Mesendoderm (in vitro differentiated cells): ENCODE measurements around the gene LINGO4.

Source experiments
- DNase-seq: peaks from one replicate; pipeline ENCODE4 v3.0.0; 2013
- H2AK5ac ChIP-seq: 2 replicates; pipeline ENCODE4 v1.6.1; 2013; ENCODE audit warnings: low read length, inconsistent platforms
- H2BK120ac ChIP-seq: 2 replicates; pipeline ENCODE4 v1.6.1; 2013; ENCODE audit warnings: low read depth, mild to moderate bottlenecking, low read length, moderate library complexity, mixed read lengths
- H2BK15ac ChIP-seq: replicated peaks from 2 replicates; pipeline ENCODE4 v1.6.1; 2013; ENCODE audit warnings: low read depth, mild to moderate bottlenecking, moderate library complexity
- H2BK5ac ChIP-seq: 2 replicates; pipeline ENCODE4 v1.6.1; 2013; ENCODE audit warnings: low read length, inconsistent platforms
- H3K18ac ChIP-seq: 2 replicates; pipeline ENCODE4 v1.6.1; 2013; ENCODE audit warnings: mild to moderate bottlenecking, low read length, mixed read lengths
- H3K23ac ChIP-seq: one replicate; pipeline ENCODE4 v1.6.1; 2013; ENCODE audit warnings: low read length
- H3K27ac ChIP-seq: 2 replicates; pipeline ENCODE4 v1.5.1; 2013; ENCODE audit warnings: low read depth, mild to moderate bottlenecking, inconsistent platforms, low read length, moderate library complexity
- H3K27me3 ChIP-seq: 2 replicates; pipeline ENCODE4 v1.6.1; 2013; ENCODE audit warnings: low read length, control low read depth, mild to moderate bottlenecking, inconsistent platforms; ENCODE audit not compliant: insufficient read depth, poor library complexity
- H3K36me3 ChIP-seq: 2 replicates; pipeline ENCODE4 v1.6.1; 2013; ENCODE audit warnings: low read length, inconsistent platforms; ENCODE audit not compliant: control insufficient read depth, insufficient read depth
- H3K4ac ChIP-seq: one replicate; pipeline ENCODE4 v1.6.1; 2013; ENCODE audit warnings: low read depth, mild to moderate bottlenecking, low read length, moderate library complexity
- H3K4me1 ChIP-seq: 2 replicates; pipeline ENCODE4 v1.6.1; 2013; ENCODE audit warnings: low read depth, low read length, inconsistent platforms; ENCODE audit not compliant: control insufficient read depth
- H3K4me2 ChIP-seq: 2 replicates; pipeline ENCODE4 v1.6.1; 2013; ENCODE audit warnings: low read length
- H3K4me3 ChIP-seq: 2 replicates; pipeline ENCODE4 v1.5.1; 2013; ENCODE audit warnings: mild to moderate bottlenecking, low read length
- H3K56ac ChIP-seq: one replicate; pipeline ENCODE4 v1.6.1; 2013; ENCODE audit warnings: low read length
- H3K79me1 ChIP-seq: 2 replicates; pipeline ENCODE4 v1.6.1; 2013; ENCODE audit warnings: low read length, inconsistent platforms
- H3K79me2 ChIP-seq: 2 replicates; pipeline ENCODE4 v1.6.1; 2013; ENCODE audit warnings: mild to moderate bottlenecking, low read length; ENCODE audit not compliant: control insufficient read depth, insufficient read depth
- H3K9ac ChIP-seq: 2 replicates; pipeline ENCODE4 v1.6.1; 2013; ENCODE audit warnings: low read length, inconsistent platforms
- H4K5ac ChIP-seq: one replicate; pipeline ENCODE4 v1.6.1; 2013; ENCODE audit warnings: low read length
- H4K8ac ChIP-seq: one replicate; pipeline ENCODE4 v1.6.1; 2013; ENCODE audit warnings: low read depth, mild to moderate bottlenecking, control low read depth, low read length, moderate library complexity
- WGBS: extraction: QIAGEN DNeasy Blood & Tissue Kit; methylation state at CpG from one replicate; pipeline ENCODE4 v1.1.7; 2013; ENCODE audit warnings: low lambda C conversion rate, missing lambda C conversion rate; ENCODE audit not compliant: insufficient coverage; ENCODE audit errors: extremely low coverage; 5-methylcytosine and 5-hydroxymethylcytosine counted together

The LINGO4 gene

GRCh38 chr1:151838222-151839081, 33.2 kb upstream of the LINGO4 start:
- H2AK5ac ChIP-seq, result no peak overlapping the region
- H3K36me3 ChIP-seq, result no peaks in the 10 kb centered on the region
- no peaks in the 10 kb centered on the region for H3K4me1 ChIP-seq
- peak overlapping the region; percentile 83 for H3K9ac ChIP-seq
- WGBS, result no CpG with 5 or more reads among the region's 117 CpGs
- H3K4me3 ChIP-seq, result peak overlapping the region; percentile 29
- H2BK120ac ChIP-seq, result no peak overlapping the region
- H3K56ac ChIP-seq, result peak overlapping the region; percentile 85
- no peak overlapping the region for H2BK5ac ChIP-seq
- H3K79me2 ChIP-seq, result no peaks in the 10 kb centered on the region
- peak overlapping the region; percentile 83 for H3K23ac ChIP-seq
- H3K27me3 ChIP-seq, result no peaks in the 10 kb centered on the region
- H3K4ac ChIP-seq, result peak overlapping the region; percentile 75
- no peaks in the 10 kb centered on the region for H3K79me1 ChIP-seq
- H3K27ac ChIP-seq, result no peak overlapping the region
- peak; percentile 62 for DNase-seq
- peak overlapping the region; percentile 19 for H3K4me2 ChIP-seq
- no peak overlapping the region for H2BK15ac ChIP-seq
- no peak overlapping the region for H4K5ac ChIP-seq
- H4K8ac ChIP-seq, result peak overlapping the region; percentile 3
- H3K18ac ChIP-seq, result peak overlapping the region; percentile 75

GRCh38 chr1:151837884-151838221, 32.6 kb upstream of the LINGO4 start:
- H3K18ac ChIP-seq, result peak overlapping the region; percentile 75
- H3K4ac ChIP-seq, result peak overlapping the region; percentile 75
- H3K56ac ChIP-seq, result peak overlapping the region; percentile 85
- H3K79me1 ChIP-seq, result no peaks in the 10 kb centered on the region
- no peak overlapping the region for H2BK15ac ChIP-seq
- peak overlapping the region; percentile 19 for H3K4me2 ChIP-seq
- no peaks in the 10 kb centered on the region for H3K79me2 ChIP-seq
- H3K27me3 ChIP-seq, result no peaks in the 10 kb centered on the region
- no peaks in the 10 kb centered on the region for H3K36me3 ChIP-seq
- peak overlapping the region; percentile 33 for H3K23ac ChIP-seq
- no peak overlapping the region for H3K27ac ChIP-seq
- WGBS, result no CpG with 5 or more reads among the region's 26 CpGs
- H3K9ac ChIP-seq, result peak overlapping the region; percentile 83
- H3K4me3 ChIP-seq, result no peak overlapping the region
- peak overlapping the region; percentile 3 for H4K8ac ChIP-seq
- no peak overlapping the region for H2AK5ac ChIP-seq
- H3K4me1 ChIP-seq, result no peaks in the 10 kb centered on the region
- no peak overlapping the region for H2BK120ac ChIP-seq
- H4K5ac ChIP-seq, result no peak overlapping the region
- no peak overlapping the region for H2BK5ac ChIP-seq
- DNase-seq, result no peak

GRCh38 chr1:151837197-151837596, 32.0 kb upstream of the LINGO4 start:
- Histone ChIP-seq H2BK15ac (no peak overlapping the region), H2AK5ac (no peak overlapping the region), H3K56ac (no peak overlapping the region), H3K4ac (no peak overlapping the region), H3K79me1 (no peaks in the 10 kb centered on the region), H4K5ac (no peak overlapping the region), H3K23ac (no peak overlapping the region), H3K27ac (no peak overlapping the region), H3K27me3 (no peaks in the 10 kb centered on the region), H2BK120ac (no peak overlapping the region), H3K4me3 (no peak overlapping the region), H3K4me2 (no peak overlapping the region), H3K9ac (no peak overlapping the region), H3K36me3 (no peaks in the 10 kb centered on the region), H3K18ac (no peak overlapping the region), H2BK5ac (no peak overlapping the region), H4K8ac (no peak overlapping the region), H3K4me1 (no peaks in the 10 kb centered on the region), H3K79me2 (no peaks in the 10 kb centered on the region)
- no peak for DNase-seq
- no CpG with 5 or more reads among the region's 3 CpGs for WGBS

- H3K18ac ChIP-seq, result no peak overlapping the region
- DNase-seq, result no peak
- no peak overlapping the region for H4K5ac ChIP-seq
- no CpG with 5 or more reads among the region's 7 CpGs for WGBS
- no peak overlapping the region for H3K4me2 ChIP-seq
- H4K8ac ChIP-seq, result no peak overlapping the region
- no peak overlapping the region for H3K4ac ChIP-seq
- H3K36me3 ChIP-seq, result no peaks in the 10 kb centered on the region
- H3K4me3 ChIP-seq, result no peak overlapping the region
- H3K79me1 ChIP-seq, result no peaks in the 10 kb centered on the region
- no peaks in the 10 kb centered on the region for H3K27me3 ChIP-seq
- H3K56ac ChIP-seq, result no peak overlapping the region
- H2BK15ac ChIP-seq, result no peak overlapping the region
- H3K23ac ChIP-seq, result no peak overlapping the region
- no peak overlapping the region for H2AK5ac ChIP-seq
- no peak overlapping the region for H2BK5ac ChIP-seq
- H3K4me1 ChIP-seq, result peaks cover 3% of the 10 kb centered on the region
- no peak overlapping the region for H3K27ac ChIP-seq
- no peak overlapping the region for H2BK120ac ChIP-seq
- H3K9ac ChIP-seq, result no peak overlapping the region
- no peaks in the 10 kb centered on the region for H3K79me2 ChIP-seq
These were observed 30.4 kb upstream of the LINGO4 start for GRCh38 chr1:151835596-151835995.

DNA sequence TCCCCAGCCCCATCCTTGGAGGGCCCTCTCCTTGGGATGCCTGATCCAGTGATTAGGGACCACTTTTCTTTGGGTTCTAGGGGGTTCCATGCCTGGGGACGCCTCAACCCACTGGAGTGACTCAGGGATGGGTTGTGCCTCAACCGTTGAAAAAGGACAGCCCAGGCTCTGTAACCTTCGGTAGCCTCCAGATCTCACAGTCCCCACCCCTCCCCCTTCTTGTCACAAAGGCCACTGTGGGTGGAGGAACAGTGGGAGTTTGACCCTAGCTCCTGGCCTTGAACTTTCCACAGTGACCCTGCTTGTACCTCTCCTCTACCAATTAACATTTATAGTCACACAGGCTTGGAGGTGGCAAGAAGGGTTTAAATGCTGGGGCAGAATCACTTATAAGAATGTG, 29.0 kb upstream of the LINGO4 start:
- H3K56ac ChIP-seq, result no peak overlapping the region
- H3K4ac ChIP-seq, result no peak overlapping the region
- H4K5ac ChIP-seq, result no peak overlapping the region
- H3K4me3 ChIP-seq, result no peak overlapping the region
- no peaks in the 10 kb centered on the region for H3K27me3 ChIP-seq
- H3K4me2 ChIP-seq, result no peak overlapping the region
- no peak for DNase-seq
- H3K23ac ChIP-seq, result no peak overlapping the region
- no CpG with 5 or more reads among the region's 3 CpGs for WGBS
- no peaks in the 10 kb centered on the region for H3K79me1 ChIP-seq
- no peak overlapping the region for H3K9ac ChIP-seq
- H3K18ac ChIP-seq, result no peak overlapping the region
- no peak overlapping the region for H2BK15ac ChIP-seq
- H2AK5ac ChIP-seq, result no peak overlapping the region
- H2BK120ac ChIP-seq, result no peak overlapping the region
- no peaks in the 10 kb centered on the region for H3K79me2 ChIP-seq
- H3K4me1 ChIP-seq, result peaks cover 15% of the 10 kb centered on the region
- H3K27ac ChIP-seq, result no peak overlapping the region
- H2BK5ac ChIP-seq, result no peak overlapping the region
- H4K8ac ChIP-seq, result no peak overlapping the region
- no peaks in the 10 kb centered on the region for H3K36me3 ChIP-seq
